Neuron (in vitro differentiated cells): ENCODE measurements around the gene SSR3.

Source experiments
- H2AFZ ChIP-seq: one replicate; pipeline ENCODE4 v1.6.1; 2013; ENCODE audit warnings: low read depth, mild to moderate bottlenecking, inconsistent platforms, low read length, moderate library complexity
- H3K27me3 ChIP-seq: one replicate; pipeline ENCODE4 v1.6.1; 2013; ENCODE audit warnings: low read length; ENCODE audit not compliant: insufficient read depth
- H3K36me3 ChIP-seq: one replicate; pipeline ENCODE4 v1.6.1; 2013; ENCODE audit warnings: low read length; ENCODE audit not compliant: insufficient read depth
- H3K4me1 ChIP-seq: one replicate; pipeline ENCODE4 v1.6.1; 2013; ENCODE audit warnings: low read length; ENCODE audit not compliant: insufficient read depth
- H3K4me3 ChIP-seq: 2 replicates; pipeline ENCODE4 v1.5.1; 2013; ENCODE audit warnings: mild to moderate bottlenecking, low read length, moderate library complexity
- H3K9me3 ChIP-seq: one replicate; pipeline ENCODE4 v1.6.1; 2013; ENCODE audit warnings: low read length

Gene SSR3

GRCh38 chr3:156542101-156543042 lies 12.5 kb downstream of the SSR3 start:
- no peaks in the 10 kb centered on the region for H3K27me3 ChIP-seq
- no peak overlapping the region for H2AFZ ChIP-seq
- H3K4me3 ChIP-seq, result no peak overlapping the region
- peaks cover 58% of the 10 kb centered on the region for H3K36me3 ChIP-seq
- peaks cover 5% of the 10 kb centered on the region for H3K4me1 ChIP-seq
- no peaks in the 10 kb centered on the region for H3K9me3 ChIP-seq

GRCh38 chr3:156539802-156540201 lies 15.1 kb downstream of the SSR3 start:
- H3K9me3 ChIP-seq, result no peaks in the 10 kb centered on the region
- H3K4me1 ChIP-seq, result peaks cover 8% of the 10 kb centered on the region
- no peaks in the 10 kb centered on the region for H3K27me3 ChIP-seq
- H2AFZ ChIP-seq, result no peak overlapping the region
- H3K4me3 ChIP-seq, result no peak overlapping the region
- peaks cover 37% of the 10 kb centered on the region for H3K36me3 ChIP-seq

- no peak overlapping the region for H3K4me3 ChIP-seq
- H2AFZ ChIP-seq, result no peak overlapping the region
- no peaks in the 10 kb centered on the region for H3K27me3 ChIP-seq
- H3K9me3 ChIP-seq, result no peaks in the 10 kb centered on the region
- peaks cover 30% of the 10 kb centered on the region for H3K36me3 ChIP-seq
- H3K4me1 ChIP-seq, result peaks cover 8% of the 10 kb centered on the region
These were observed 15.9 kb downstream of the SSR3 start for GRCh38 chr3:156539051-156539450.

- no peaks in the 10 kb centered on the region for H3K27me3 ChIP-seq
- H3K9me3 ChIP-seq, result no peaks in the 10 kb centered on the region
- no peak overlapping the region for H2AFZ ChIP-seq
- no peak overlapping the region for H3K4me3 ChIP-seq
- peaks cover 10% of the 10 kb centered on the region for H3K36me3 ChIP-seq
- peaks cover 8% of the 10 kb centered on the region for H3K4me1 ChIP-seq
These were observed 18.2 kb downstream of the SSR3 start for GRCh38 chr3:156536524-156537316.

GRCh38 chr3:156535798-156536197 lies 19.1 kb downstream of the SSR3 start:
- H3K4me3 ChIP-seq, result no peak overlapping the region
- no peaks in the 10 kb centered on the region for H3K27me3 ChIP-seq
- peaks cover 13% of the 10 kb centered on the region for H3K4me1 ChIP-seq
- peaks cover 5% of the 10 kb centered on the region for H3K36me3 ChIP-seq
- no peaks in the 10 kb centered on the region for H3K9me3 ChIP-seq
- H2AFZ ChIP-seq, result no peak overlapping the region

- H3K4me1 ChIP-seq, result peaks cover 15% of the 10 kb centered on the region
- H2AFZ ChIP-seq, result no peak overlapping the region
- no peak overlapping the region for H3K4me3 ChIP-seq
- peaks cover 3% of the 10 kb centered on the region for H3K36me3 ChIP-seq
- H3K27me3 ChIP-seq, result no peaks in the 10 kb centered on the region
- H3K9me3 ChIP-seq, result no peaks in the 10 kb centered on the region
These were observed 19.7 kb downstream of the SSR3 start for GRCh38 chr3:156535162-156535627.

- Histone ChIP-seq H3K4me3 (no peak overlapping the region), H3K36me3 (no peaks in the 10 kb centered on the region), H2AFZ (no peak overlapping the region), H3K9me3 (no peaks in the 10 kb centered on the region), H3K4me1 (peaks cover 15% of the 10 kb centered on the region), H3K27me3 (no peaks in the 10 kb centered on the region)
These were observed 21.7 kb downstream of the SSR3 start for GRCh38 chr3:156533205-156533604.

GRCh38 chr3:156532730-156533129 lies 22.2 kb downstream of the SSR3 start:
- Histone ChIP-seq H3K9me3 (no peaks in the 10 kb centered on the region), H2AFZ (no peak overlapping the region), H3K4me1 (peaks cover 15% of the 10 kb centered on the region), H3K27me3 (no peaks in the 10 kb centered on the region), H3K36me3 (no peaks in the 10 kb centered on the region), H3K4me3 (no peak overlapping the region)

- no peaks in the 10 kb centered on the region for H3K9me3 ChIP-seq
These were observed 23.9 kb downstream of the SSR3 start for GRCh38 chr3:156530980-156531379.

GRCh38 chr3:156527060-156527459 lies 27.9 kb downstream of the SSR3 start:
- H2AFZ ChIP-seq, result no peak overlapping the region
- H3K27me3 ChIP-seq, result no peaks in the 10 kb centered on the region
- peaks cover 24% of the 10 kb centered on the region for H3K4me1 ChIP-seq
- H3K4me3 ChIP-seq, result no peak overlapping the region
- H3K9me3 ChIP-seq, result no peaks in the 10 kb centered on the region
- H3K36me3 ChIP-seq, result no peaks in the 10 kb centered on the region

More at GRCh38 chr3:156530980-156531379, 23.9 kb downstream of the SSR3 start:
- no peak overlapping the region for H2AFZ ChIP-seq
- peaks cover 15% of the 10 kb centered on the region for H3K4me1 ChIP-seq
- no peak overlapping the region for H3K4me3 ChIP-seq
- no peaks in the 10 kb centered on the region for H3K27me3 ChIP-seq
- no peaks in the 10 kb centered on the region for H3K36me3 ChIP-seq

- no peaks in the 10 kb centered on the region for H3K27me3 ChIP-seq
These were observed 29.1 kb downstream of the SSR3 start for GRCh38 chr3:156525808-156526207.

GRCh38 chr3:156522673-156523072 lies 32.2 kb downstream of the SSR3 start:
- H3K27me3 ChIP-seq, result no peaks in the 10 kb centered on the region
- H3K36me3 ChIP-seq, result no peaks in the 10 kb centered on the region
- no peaks in the 10 kb centered on the region for H3K9me3 ChIP-seq
- no peak overlapping the region for H2AFZ ChIP-seq
- peaks cover 17% of the 10 kb centered on the region for H3K4me1 ChIP-seq
- H3K4me3 ChIP-seq, result no peak overlapping the region

More at GRCh38 chr3:156525808-156526207, 29.1 kb downstream of the SSR3 start:
- H3K36me3 ChIP-seq, result no peaks in the 10 kb centered on the region
- H3K4me3 ChIP-seq, result no peak overlapping the region
- H3K9me3 ChIP-seq, result no peaks in the 10 kb centered on the region
- peaks cover 19% of the 10 kb centered on the region for H3K4me1 ChIP-seq
- no peak overlapping the region for H2AFZ ChIP-seq

- no peaks in the 10 kb centered on the region for H3K27me3 ChIP-seq
- H3K4me3 ChIP-seq, result no peak overlapping the region
- H3K9me3 ChIP-seq, result no peaks in the 10 kb centered on the region
- H2AFZ ChIP-seq, result no peak overlapping the region
- H3K36me3 ChIP-seq, result no peaks in the 10 kb centered on the region
- H3K4me1 ChIP-seq, result peaks cover 26% of the 10 kb centered on the region
These were observed 35.2 kb downstream of the SSR3 start for GRCh38 chr3:156519758-156520162.
